COLO668 (cell line): Measurements from ENCODE around the gene NUTF2.

Experiments
- DNase-seq: peaks from one replicate; lab custom pipeline; 2025; ENCODE audit not compliant: unreplicated experiment; lab: John Stamatoyannopoulos, UW

The NUTF2 gene

DNA sequence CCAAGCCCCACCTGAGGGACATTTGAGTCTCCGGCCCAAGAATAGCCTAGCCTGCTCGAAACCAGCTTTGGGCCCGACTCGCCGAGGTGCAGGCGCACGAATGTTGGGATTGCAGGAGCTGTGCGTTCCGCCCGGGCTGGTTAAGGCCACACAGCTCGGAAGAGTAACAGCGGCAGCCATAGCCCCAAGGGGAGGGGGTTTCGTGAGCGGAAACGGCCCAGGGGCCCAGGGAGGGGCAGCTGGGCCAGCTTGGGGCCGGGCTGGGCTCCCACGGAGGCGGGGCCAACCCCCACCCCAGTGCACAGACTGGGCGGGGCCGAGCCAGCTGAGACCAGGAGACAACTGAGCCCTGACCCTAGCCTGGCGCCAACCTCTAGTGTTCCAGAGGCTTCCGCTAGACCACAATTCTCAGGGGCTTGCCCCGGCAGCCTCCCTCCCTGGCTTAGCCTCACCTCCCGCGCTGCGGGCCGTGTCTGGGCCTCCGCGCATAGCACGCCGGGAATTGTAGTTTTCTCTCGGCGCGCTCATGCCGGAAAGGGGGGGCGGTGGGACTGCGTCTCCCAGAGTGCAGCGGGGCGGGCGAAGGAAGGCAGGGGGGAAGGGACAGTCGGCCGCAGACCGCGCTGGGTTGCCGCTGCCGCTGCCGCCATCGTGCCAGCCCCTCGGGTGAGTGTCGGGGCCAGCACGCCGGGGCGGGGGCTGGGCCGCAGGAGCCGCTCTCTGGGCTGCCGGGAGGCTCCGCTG is at the start of gene NUTF2:
NUTF2 (plus strand) TSS at position 614 of the 744 bp plus-strand sequence. CDS start 18,198 bp downstream, outside the sequence.
- peak; percentile 96 for DNase-seq

DNA sequence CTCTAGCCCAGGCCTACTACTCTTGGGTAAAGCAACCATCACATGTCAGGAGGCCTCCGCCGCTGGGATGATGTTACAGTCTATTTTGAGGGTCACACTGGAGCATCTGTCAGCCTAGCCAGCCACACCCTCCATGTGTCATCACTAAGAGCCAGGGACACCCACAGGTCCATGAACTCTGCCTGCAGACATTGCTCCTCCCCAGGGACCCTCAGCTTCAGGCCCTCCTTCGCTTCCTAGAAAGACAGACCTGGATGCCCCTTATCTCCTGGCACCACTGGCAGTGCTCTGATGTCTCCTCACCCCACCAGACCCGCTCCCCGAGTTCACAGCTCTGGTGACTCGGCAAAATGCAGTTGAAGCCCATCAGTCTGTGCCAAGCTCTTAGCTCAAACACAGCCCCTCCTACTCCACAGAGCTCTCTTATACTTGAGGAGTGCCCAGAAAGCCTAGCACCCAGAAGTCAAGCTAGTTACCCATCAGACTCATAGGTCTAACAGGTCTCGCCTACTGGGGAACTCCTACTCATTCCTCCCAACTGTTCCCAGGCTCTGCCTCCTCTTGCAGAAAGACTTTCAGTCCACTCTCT is 46.3 kb upstream of the NUTF2 start:
- no peak for DNase-seq

DNA sequence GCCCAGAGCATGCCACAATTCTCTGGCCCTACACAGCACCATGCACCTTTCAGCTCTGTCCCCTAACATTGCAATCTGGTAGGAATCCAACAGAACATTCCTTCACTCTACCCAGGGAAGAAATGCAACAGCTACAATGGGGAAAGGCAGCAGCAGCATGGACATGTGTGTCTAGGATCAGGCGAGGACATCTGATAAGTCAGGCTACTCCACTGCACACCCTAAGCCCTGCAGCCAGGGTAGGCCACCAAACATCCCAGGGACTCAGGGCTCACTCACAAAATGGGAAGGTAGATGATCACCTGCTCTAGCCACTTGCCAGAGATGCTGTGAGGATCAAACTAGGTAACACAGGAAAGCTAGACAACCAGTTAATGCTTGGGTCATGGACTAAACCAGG is 45.5 kb upstream of the NUTF2 start:
- DNase-seq = no peak

DNA sequence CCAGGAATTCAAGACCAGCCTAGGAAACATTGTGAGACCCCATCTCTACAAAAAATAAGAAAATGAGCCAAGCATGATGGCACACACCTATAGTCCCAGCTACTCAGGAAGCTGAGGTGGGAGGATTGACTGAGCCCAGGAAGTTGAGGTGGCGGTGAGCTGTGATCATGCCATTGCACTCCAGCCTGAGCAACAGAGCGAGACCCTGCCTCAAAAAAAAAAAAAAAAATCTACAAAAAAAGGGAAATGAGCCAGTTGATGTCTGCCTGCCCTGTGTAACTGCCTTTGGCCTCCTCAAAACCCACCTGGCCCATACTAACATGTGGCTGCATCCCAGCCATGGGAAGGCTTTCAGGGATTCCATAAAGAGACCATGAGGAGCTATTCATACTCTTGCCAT is 44.9 kb upstream of the NUTF2 start:
- no peak for DNase-seq

DNA sequence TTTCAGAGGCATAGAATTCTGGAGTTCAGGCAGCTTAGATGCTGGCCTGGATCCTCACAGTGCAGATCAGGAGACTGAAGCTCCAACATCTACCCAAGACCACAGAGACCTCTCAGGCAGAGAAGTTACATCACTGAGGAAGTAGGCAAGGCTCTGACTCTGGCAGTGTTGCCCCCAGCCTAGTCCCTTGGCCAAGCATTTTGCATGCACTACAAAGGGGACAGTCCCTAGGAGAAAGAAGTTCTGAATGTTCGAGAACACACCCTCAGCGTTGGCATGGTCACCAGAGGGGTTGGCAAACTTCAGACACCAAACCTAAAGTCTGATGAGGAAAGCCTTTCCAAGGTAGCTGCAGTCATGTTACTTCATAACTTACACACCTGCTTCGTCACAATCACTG is 42.8 kb upstream of the NUTF2 start:
- no peak for DNase-seq

DNA sequence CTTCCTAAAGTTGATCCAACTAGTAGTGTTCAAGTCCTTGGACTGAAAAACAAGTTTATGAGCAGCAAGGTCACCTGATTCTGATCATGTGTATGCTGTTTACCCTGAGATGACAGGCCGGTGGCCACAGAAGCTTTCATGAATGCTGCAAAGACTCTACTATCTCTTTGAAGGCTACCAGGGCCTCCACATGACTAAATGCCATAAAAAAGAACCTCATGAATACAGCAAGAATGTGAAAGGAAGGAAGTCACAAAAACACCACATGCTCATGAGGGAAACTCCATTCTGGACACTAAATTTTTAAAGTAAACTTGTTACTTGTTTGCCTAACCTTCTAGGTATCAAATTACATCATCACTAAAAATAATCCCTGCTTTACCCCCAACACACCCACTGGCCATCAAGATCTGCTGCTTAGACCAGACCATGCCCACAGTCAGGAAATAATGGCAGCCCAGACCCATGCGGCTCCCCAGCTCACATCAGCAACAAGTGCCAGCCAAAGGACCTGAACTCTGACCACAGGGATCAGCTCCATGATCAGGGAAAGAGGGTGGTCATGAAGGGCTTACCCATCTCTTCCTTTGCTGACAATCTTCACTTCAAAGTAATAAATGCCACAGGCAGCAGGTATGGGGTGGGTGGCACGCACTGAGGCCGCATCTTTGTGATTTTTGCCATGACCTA is 41.7 kb upstream of the NUTF2 start:
- no peak for DNase-seq

DNA sequence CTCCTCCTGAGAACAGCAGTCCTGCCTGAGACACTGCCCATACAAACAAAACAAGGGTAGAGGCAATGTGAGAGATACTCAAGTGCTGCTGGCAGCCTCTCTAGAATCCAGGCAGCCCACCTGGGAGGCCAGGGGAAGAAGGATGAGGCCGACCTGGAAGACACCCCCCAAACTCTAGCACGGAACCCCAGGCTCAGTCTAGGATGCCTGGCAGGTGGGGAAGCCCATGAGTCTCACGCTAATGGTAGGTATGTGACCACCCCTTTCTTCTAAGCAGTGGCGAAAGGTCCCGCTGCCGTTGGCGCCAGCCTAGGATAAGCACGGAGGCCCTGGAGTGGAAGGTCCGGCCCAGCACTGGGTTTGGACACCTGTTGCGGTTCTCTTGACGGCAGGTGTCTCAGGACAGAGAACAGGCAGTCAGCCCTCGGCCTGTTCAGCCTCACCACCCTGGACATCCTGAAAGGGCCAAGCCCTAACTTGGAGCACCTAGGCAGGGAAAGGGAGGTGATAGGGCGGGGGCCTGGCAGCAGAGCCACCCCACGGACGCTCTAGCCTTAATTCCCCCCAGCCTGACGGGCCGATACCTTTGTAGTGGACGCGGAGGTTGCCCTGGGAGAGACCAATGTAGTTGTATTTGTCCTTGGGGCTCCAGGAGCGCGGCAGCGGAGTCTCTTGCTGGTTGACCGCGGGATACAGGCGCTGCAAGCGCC is 40.9 kb upstream of the NUTF2 start:
- peak; percentile 40 for DNase-seq

DNA sequence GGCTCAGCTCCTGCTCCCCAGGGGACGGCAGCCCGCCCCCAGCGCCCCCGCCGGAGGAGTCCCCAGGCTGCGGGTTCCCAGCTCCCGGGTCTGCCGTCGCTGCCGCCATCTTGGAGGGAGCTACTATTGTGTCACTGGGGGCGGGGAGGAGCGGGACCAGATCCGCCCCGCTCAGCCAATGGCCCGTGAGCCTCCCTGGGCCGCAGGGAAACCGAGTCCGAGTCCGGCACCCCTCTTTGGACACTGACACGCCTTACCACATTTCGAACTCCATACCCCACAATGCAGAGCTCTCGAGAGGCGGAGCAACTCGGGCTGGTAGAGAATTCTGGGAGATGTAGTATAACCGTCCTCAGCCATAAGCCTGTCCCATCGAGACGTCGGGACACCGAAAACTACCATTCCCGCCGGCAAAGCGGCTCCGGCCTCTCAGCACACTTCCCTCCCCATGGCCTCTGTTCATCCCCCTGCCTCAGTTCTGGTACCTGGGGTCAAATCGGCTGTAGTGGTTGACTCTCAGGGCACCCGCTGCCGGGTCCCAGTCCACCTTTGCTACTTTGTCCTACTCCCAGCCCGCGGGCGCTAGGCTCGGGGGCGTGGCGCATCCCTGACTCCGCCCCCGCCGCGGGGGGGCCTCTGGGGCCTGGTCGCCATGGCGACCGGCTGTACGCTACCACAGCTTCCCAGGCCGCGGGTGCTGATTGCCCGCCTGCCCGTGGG is 40.1 kb upstream of the NUTF2 start, which contains the start of the genes RANBP10 and TSNAXIP1:
RANBP10 (minus strand) TSS at position 133 of the 720 bp plus-strand sequence; CDS start at position 109, 24 bp downstream.
TSNAXIP1 (plus strand) TSS at position 462 of the 720 bp plus-strand sequence. CDS start 261 bp downstream, outside the sequence.
- peak; percentile 96 for DNase-seq

DNA sequence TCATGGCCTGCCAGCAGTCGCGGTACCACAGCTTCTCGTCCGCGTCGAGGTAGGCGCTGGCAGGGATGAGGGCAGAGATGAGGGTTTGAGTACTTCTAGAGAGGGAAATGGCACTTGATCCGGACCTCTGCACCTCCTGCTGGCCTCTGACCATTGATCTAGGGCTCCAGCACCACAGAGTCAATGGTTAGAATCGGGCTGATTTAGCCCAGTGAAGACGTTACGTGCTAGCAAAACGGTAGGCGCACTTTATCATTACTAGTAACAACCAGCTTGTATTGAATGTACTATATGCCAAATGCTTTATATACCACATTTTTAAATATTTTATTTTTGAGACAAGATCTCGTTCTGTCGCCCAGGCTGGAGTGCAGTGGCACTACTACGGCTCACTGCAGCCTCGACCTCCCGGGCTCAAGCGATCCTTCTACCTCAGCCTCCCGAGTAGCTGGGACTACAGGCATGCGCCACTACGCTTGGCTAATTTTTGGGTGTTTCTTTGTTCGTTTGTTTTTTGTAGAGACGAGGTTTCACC is 39.5 kb upstream of the NUTF2 start:
- DNase-seq = no peak

DNA sequence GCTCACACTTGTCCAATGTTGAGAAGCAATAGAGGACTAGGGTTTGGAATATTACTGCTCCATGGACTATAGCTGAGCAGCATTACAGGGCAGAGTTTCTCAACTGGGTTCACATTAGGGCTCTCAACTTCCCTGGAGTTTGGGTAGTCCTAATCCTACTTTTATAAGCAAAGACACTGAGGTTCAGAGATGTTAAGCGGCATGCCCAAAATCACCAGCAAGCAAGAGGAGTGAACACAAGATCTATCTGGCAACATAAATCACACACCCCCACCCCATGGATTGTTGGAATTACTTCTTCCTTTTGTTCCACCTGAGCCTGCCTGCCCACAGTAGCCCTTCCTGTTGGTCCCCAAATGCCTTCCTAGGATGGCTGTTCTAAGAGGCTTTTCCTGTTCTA is 34.8 kb upstream of the NUTF2 start:
- DNase-seq = no peak

DNA sequence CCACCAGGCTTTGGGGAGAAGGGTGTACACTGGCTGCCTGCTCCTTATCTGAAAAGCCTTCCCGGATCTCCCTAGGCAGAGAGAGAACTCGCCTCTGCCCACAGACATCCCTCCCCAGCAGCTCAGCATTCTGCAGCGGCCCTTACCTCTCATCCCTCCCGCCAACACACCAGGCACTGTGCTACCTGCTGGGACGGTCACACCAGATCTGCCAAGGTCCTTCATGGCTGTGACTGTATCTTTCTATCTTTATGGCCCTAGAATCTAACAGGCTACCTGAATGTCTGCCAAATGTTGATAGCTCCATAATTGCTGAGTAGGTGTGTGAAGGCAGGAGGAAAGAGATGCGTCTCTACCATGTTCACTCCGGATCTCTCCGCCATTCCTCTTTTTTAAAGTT is 32.2 kb upstream of the NUTF2 start:
- DNase-seq = no peak

DNA sequence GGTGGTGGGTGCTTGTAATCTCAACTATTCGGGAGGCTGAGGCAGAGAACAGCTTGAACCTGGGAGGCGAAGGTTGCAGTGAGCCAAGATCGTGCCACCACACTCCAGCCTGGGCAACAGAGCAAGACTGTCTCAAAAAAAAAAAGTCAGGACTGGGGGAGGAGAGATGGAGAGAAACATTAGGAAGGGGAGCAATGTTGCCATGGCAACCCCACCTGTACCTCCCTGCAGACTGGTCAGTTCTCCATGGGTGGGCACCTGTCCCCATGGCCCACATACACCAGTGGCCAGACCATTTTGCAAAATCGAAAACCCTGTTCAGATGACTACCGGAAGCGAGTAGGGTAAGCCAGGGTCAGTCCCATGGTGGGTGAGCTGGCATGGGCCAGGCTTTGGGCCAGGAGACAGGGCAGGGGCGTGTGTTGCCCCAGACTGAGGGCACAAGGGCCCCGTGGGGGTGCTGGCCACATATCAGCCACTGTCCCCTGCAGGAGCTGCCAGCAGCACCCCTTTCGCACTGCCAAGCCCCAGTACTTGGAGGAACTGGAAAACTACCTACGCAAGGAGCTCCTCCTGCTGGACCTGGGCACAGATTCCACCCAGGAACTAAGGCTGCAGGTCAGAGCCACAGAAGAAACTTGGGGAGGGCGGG is 26.0 kb upstream of the NUTF2 start:
- no peak for DNase-seq

DNA sequence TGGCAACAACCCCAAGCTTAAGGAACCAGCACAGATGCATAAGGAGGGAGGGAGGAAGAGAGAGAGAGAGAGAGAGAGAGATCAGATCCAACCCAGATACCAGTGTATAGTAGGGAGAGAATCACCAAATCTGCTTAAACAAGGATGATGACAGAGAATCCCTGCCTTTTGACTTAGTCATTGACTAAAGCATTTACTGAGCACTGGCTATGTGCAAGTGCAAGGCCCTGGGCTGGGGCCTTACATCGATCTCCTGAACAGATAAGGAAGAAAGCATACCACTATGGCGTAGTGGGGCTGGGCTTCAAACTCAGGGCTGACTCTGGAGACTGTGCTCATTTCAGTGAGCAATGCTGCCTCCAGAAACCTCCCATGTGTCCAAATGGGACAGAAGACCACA is 24.2 kb upstream of the NUTF2 start:
- no peak for DNase-seq

DNA sequence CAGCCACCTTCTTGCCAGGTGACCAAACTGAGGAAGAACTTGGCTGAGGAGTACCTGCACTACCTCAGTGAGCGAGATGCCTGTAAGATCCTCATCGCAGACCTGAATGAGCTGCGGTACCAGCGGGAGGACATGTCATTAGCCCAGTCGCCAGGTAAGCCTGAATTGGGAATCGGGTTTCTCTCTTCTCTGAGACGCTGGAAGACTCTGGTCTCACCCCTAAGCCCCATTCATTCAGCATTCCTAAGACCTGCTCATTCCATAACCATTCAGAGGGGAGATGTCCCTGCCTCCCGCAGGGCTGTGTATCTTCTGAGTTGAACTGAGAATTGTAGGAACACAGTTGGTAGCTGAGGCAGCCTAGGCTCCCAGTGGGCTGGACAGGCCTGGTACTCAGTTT is 21.6 kb upstream of the NUTF2 start:
- no peak for DNase-seq

DNA sequence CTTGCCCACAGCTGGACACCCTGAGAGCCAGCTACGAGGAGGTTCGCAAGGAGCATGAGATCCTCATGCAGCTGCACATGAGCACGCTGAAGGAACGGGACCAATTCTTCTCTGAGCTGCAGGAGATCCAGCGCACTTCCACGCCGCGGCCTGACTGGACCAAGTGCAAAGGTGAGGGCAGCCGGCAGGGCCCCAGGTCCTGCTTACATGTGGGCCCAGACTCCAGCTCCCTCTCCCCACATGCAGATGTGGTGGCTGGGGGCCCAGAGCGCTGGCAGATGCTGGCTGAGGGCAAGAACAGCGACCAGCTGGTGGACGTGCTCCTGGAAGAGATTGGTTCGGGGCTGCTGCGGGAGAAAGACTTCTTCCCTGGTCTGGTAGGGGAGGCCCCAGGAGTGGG is 20.8 kb upstream of the NUTF2 start:
- no peak for DNase-seq

DNA sequence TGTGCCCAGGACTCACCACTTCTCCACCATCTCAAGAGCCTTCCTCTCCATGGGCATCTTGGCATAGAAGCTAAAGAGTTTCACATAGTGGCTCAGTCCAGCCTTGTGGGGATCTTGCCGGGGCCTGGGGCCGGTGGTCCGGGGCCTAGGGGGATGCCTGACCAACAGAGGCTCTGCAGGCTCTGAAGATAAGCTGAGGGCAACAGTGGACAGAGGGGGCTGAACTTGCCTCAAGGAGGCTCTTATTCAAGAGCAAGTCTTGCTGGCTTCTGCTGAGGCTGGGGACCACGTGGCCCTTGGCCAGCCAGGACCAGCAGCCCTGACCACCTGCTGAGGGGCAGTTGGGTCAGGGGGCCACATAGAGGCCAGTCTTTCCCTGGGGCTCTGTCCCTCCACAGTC is 18.1 kb upstream of the NUTF2 start:
- no peak for DNase-seq

DNA sequence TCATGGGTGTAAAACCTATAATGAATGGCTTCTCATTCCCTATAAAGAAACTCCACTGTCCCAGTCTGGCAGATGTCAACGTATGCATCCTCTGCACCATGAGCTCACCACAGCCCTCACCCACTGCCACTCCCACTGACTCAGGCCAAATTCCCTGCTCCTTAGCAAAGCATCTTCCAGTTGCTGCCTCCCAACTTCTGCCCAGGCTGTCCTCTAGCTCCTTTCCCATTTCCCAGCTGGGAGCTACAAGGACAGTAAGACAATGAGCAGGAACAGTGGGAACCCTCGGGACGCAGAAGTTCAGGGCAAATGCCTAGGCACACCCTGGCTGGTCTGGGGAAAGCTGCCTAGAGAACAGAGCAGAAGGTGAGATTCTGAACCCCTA is 13.7 kb upstream of the NUTF2 start:
- no peak for DNase-seq

DNA sequence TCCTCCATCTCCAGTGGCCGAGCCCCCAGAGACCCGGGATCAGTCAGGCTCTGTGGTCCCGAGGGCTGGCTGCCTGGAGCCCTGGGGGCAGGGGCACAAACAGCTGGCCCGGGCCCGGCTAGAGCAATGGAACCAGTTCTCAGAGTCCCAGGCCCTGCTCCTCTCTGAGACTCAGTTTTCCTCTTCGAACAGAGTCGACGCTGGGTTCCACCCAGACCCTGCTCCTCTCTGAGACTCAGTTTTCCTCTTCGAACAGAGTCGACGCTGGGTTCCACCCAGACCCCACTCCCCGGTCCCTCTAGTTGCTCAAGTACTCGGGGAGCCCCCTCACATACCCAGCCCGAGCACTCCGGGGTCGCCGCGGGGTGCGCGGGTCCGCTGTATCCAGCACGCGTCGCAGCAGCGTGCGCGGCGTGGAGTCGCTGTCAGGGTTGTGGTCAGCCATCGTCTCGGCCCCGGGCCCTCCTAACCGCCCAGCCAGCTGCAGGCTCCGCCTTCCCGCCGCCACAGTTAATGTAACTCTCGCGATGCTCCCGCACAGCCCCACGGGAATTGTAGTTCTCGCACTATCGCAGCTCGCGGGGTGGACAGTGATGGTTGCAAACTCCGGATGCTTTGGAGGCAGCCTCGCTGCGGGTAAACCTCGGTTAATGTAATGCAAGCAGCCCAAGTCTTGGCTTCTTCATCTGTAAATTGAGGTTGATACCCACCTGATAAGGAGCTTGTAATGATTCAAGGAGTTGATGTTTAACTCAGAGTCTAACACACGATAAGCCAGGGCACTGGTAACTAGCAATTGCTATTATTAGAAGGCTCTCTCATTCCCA is 13.1 kb upstream of the NUTF2 start:
- peak; percentile 92 for DNase-seq

DNA sequence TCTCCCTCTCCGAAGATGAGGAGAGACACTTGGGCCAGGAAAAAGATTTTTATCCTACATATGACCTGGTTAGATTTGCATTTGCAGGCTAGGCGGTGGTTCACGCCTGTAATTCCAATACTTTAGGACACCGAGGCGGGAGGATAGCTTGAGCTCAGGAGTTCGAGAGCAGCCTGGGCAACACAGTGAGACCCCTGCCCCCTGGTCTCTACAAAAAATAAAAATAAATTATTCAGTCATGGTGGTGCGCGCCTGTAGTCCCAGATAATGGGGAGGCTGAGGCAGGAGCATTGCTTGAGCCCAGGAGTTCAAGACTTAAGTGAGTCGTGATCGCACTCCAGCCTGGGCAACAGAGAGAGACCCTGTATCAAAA is 12.5 kb upstream of the NUTF2 start:
- no peak for DNase-seq
